ENCODE data around the gene ZNF648.
"Not testable (repeated sequence)": the region's sequence is repeated elsewhere in the genome, so short reads cannot be mapped to it uniquely, and the experiment has no call there.

ZNF648 gene

GRCh38 chr1:182069028-182069466 is 7.5 kb upstream of the ZNF648 start:
- no peak for DNase-seq

GRCh38 chr1:182066934-182067333 is 5.4 kb upstream of the ZNF648 start:
- no peak for DNase-seq

DNA sequence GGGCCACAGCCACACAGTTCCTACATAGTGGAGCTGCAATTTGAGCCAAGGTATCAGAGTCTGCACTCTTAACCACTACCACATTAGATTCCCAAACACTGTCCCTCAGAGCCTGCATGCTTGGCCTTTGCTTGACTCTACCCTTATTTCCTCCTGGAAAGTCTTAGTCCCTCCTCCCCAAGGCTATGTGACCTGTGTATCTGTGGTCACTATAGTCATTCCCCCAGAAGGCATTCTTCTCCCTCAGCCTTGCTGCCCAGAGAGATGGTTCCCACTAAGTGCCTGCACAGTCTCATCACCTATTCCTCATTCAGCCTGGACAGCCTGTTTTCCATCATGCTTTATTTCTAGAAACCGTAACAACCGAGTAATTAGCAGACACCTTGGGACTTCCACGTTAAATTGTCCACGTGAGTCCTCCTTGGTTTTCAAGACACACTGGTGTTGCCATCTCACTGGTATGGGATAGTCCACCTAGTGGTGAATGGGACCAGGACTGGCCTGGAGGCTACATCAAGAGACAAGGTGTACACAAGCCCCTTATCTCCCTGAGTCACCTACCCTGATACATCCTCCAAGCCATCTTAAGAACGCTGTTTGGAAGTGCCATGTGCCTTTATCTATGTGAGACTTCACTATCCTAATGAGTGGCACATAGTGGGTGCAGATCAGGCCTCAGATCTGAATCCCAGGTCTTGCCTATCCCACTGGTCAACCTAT is 3.8 kb upstream of the ZNF648 start:
- no peak for DNase-seq

DNA sequence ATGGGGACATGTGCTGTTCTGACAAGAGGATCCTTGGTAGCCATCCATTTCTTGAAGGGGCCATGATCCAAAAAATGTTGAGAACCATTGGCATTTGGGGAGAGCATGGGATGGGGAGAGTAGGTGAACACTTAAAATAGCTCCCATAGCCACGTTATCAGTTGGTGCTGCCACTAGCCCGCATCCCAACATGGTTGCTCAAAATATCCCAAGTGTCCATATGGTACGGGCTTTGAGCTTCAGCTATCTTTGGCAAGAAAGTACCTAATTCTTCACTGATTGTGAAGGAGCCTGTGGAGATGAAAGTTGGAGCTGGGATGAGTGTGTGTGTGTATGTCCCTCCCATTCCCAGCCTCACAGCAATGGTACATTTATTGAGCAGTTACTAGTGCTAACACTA is 3.1 kb upstream of the ZNF648 start:
- DNase-seq, result no peak

GRCh38 chr1:182062223-182062622 is 711 bp upstream of the ZNF648 start:
- no peak for DNase-seq

DNA sequence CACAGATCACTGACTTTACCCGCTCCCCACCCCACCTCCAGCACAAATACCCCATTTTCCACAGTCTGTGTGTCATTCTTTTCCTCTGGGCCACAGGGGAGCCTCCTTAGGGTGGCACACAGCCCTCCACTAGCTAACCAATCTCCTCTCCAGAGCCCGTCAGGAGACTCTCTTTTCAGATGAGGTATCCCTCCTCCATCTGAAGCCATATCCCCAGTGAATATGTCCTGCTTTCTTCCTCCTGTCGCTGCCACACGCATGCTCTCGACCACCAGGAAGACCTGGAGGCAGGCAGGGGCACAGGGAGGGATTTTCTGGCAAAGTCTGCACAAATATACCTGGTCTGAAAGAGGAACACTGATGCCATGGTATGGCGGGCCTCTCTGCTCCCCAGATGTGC is 635 bp downstream of the ZNF648 start:
- no peak for DNase-seq

GRCh38 chr1:182059936-182060335 is 1.6 kb downstream of the ZNF648 start:
- DNase-seq, result no peak

DNA sequence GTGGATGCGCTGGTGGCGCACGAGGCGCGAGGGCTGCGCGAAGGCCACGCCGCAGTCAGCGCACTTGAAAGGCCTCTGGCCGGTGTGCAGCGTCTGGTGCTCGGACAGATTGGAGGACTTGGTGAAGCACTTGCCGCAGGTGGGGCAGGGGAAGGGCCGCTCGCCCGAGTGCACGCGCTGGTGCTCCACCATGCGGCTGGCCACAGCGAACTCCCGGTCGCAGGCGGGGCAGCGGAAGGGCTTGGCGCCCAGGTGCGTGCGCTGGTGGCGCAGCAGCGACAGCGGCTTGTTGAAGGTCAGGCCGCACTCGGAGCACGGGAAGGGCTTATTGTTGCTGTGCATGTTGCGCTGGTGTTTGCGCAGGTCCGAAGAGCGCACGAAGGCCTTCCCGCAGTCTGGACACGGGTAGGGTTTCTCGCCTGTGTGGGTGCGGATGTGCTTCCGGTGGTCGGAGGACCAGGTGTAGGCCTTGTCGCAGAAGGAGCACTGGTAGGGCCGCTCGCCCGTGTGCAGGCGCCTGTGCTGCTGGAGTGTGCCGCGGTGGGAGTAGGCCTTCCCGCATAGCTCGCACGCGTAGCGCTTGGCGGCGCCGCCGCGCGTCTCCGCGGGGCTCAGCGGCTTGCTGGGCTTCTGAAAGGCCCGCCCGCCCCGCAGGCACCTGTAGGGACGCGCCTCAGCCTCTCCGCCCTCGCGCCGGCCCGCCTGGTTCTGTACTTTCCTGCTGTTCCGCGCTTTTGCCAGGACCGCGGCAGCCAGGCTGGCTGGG is 4.7 kb downstream of the ZNF648 start:
- no peak for DNase-seq

- no peak for DNase-seq
These were observed 6.7 kb downstream of the ZNF648 start for GRCh38 chr1:182054698-182055326.

DNA sequence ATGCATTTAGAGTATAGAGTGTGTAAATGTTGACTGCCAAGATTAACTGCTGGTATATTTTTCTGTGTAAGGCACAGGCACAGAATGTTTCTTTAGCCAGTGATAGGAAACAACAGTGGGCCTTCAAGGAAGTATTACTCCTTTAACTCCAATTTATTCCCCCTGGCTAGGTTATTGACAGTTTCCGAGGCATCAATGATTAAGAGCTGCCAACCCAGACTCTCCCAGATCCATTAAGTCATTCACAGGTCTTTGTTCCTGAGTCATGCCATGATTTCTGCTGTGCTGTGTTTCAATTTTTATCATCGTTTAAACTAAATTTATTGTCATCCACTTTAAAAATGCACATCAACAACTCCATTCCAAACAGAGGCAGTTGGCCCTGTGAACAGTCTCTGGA is 9.2 kb downstream of the ZNF648 start:
- DNase-seq, result no peak

- DNase-seq, result no peak
These were observed 9.6 kb downstream of the ZNF648 start for GRCh38 chr1:182051938-182052337.

- no peak for DNase-seq
These were observed 10.7 kb downstream of the ZNF648 start for GRCh38 chr1:182050481-182051448.

DNA sequence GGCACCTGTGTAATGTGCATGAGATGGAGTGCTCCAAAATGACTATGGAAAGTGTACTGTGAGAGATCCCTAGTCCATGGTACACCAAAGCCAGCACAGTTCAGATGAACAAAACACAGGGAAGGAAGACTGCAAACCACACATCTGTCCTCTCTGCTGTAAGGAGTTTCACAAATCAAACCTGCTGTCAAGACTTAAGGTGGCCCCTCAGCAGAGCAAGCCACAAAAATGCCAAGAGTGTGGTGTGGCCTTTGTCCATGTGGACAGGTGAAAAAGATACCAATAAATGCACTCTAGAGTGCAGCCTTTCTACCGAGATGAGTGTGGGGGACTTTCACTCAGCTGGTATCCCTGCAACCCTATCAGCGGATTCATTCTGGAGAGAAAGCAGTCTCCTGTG is 12.9 kb downstream of the ZNF648 start:
- no peak for DNase-seq

- DNase-seq, result no peak
These were observed 14.7 kb downstream of the ZNF648 start for GRCh38 chr1:182046763-182047162.

DNA sequence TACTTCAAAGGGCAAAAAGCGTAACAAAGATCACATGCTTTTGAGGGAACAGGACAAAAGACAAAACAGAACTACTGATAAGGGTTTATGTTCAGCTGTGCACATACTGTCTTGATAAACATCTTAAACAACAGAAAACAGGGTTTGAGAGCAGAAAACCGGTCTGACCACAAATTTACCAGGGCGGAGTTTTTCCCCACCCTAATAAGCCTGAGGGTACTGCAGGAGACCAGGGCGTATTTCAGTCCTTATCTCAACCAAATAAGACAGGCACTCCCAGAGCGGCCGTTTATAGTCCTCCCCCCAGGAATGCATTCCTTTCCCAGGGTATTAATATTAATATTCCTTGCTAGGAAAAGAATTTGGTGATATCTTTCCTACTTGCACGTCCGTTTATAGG is 16.0 kb downstream of the ZNF648 start:
- DNase-seq, result not testable (repeated sequence)

DNA sequence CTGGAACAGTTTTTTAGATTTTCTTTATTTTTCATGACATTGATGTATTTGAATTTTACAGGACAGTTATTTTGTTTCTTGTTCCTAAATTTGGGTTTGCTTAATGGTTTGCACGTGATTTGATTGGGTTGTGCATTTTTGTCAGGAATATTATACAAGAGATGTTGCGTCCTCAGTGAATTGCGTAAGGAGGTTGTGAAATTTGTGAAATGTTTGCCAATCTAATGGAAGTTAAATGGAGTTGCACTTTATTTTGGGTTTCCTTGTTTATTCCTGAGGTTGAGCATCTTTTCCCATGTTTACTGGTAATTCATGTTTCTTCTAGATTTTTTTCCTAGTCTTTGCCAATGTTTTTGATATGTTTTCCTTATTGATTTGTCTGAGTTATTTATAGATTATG is 19.9 kb downstream of the ZNF648 start:
- no peak for DNase-seq

DNA sequence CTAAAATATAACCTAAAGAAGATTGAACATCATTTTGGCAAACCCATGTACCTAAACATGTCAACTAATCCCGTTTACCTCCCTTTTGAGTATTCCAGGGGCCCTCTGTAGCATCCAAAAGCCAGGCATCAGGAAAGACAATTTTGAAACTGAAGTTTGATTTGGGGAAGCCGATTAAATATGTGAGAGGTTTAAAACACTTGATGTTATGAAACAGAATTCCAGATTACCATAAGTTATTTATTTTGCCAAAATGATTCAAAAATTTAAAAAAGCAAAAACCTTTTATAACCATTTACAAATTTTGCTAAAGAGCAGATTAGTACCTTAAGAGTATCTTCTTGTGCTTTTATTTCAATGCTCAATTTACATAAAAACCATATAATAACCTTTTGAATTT is 23.3 kb downstream of the ZNF648 start:
- no peak for DNase-seq

DNA sequence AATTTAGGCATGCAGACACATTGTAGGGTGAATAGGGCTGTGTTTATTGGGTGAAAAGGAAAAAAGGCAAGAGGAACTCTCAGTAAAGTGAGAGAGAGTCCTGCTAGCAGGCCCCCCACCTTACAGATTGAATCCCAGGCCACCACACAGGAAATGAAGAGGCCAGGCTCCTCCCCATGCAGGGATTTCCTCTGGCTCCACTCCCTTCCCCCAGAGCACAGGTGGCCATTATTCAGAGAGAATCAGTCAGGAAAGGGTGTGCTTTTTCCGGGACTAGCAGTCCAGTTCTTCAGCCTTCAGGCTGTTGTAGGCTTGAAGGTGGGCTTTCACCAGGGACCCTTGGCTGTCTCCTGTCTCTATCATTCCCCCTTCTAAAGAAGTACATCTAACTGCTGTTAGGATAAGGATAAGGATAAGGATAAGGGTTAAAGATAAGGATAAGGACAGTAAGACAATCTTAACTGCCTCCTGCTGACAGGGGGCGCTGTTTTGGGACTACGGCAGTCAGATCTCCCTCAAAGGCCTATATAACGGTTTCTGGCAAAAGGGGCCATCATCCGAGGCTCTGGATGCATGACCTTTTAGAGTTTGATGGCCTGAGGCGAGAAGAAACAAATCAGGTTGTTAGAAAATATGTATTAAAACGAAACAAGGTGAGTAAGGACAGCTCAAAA is 26.3 kb downstream of the ZNF648 start:
- DNase-seq, result no peak

DNA sequence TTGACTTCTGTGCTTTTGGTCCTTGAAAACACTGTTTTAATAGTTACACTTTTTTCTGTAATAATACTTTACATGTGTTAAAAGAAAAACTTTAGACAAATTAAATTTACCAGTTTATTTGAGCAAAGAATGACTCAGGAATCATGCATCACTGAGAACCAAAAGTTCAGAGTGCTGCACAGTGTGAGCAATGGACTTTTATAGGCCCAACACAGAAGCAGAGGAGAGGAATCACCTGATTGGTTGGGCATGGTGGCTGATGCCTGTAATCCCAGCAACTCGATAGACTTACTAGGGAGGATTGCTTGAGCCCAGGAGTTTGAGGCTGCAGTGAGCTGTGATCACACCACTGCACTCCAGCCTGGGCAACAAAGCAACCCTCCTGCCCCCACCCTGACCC is 29.3 kb downstream of the ZNF648 start:
- no peak for DNase-seq

GRCh38 chr1:182029379-182030331 is 31.9 kb downstream of the ZNF648 start:
- peak; percentile 61 to 90 for DNase-seq

DNA sequence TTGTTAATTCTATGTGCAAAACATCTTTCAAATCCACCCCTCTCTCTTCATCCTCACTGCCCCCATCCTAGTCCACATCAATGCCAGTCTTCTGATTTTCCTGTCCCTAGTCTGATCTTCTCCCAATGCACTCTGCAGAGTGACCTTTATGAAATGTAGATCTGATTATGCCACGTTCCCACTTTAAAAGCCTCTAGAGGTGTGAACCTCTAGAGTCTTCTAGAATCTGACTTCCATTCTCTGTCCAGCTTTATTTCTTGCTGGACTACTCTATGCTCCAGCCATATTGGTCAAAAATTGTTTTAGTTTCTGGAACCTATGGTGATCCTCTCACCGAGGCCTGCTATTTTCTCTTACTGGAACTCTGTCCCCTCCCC is 32.5 kb downstream of the ZNF648 start:
- DNase-seq, result no peak

Measured in cerebellar nuclear complex (tissue), 1 donor.